GM06990 (cell line): ENCODE results near the gene KIZ.

Experiments
- DNase-seq: peaks from one replicate; pipeline ENCODE4 v3.0.0-alpha.2; 2011; ENCODE audit not compliant: insufficient read length; ENCODE audit errors: extremely low read depth
- H3K27me3 ChIP-seq: replicated peaks from 2 replicates; pipeline ENCODE4 v1.6.0; 2011; ENCODE audit warnings: low read length; ENCODE audit not compliant: control insufficient read depth, insufficient read depth
- H3K36me3 ChIP-seq: 2 replicates; pipeline ENCODE4 v1.5.1; 2011; ENCODE audit warnings: low read length; ENCODE audit not compliant: control insufficient read depth, insufficient read depth
- H3K4me3 ChIP-seq: replicated peaks from 2 replicates; pipeline ENCODE4 v1.5.1; 2011; ENCODE audit warnings: low read depth, mild to moderate bottlenecking, control low read depth, low read length
- TF ChIP-seq, protein P1 (sequence below): IDR thresholded peaks from 2 replicates; pipeline ENCODE4 v1.5.1; 2011; ENCODE audit warnings: low read length, control low read depth, mild to moderate bottlenecking, inconsistent platforms; ENCODE audit not compliant: insufficient read depth, poor library complexity, severe bottlenecking

The KIZ gene

DNA sequence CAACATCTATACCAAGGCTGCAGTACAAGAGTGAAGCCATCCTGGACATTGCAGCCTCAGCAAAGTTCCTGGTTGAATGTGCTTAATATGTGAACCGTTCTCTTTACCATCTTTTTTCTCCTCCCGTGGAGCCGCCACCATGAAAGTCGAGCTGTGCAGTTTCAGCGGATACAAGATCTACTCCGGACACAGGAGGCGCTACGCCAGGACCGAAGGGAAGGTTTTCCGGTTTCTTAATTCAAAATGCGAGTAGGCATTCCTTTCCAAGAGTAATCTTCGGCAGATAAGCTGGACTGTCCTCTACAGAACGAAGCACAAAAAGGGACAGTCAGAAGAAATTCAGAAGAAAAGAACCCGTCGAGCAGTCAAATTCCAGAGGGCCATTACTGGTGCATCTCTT is 11.3 kb upstream of the KIZ start:
- no peaks in the 10 kb centered on the region; the same call in 1 of the 2 replicates for H3K27me3 ChIP-seq
- no peak for DNase-seq
- H3K36me3 ChIP-seq = no peaks in the 10 kb centered on the region
- TF ChIP-seq, protein P1, sequence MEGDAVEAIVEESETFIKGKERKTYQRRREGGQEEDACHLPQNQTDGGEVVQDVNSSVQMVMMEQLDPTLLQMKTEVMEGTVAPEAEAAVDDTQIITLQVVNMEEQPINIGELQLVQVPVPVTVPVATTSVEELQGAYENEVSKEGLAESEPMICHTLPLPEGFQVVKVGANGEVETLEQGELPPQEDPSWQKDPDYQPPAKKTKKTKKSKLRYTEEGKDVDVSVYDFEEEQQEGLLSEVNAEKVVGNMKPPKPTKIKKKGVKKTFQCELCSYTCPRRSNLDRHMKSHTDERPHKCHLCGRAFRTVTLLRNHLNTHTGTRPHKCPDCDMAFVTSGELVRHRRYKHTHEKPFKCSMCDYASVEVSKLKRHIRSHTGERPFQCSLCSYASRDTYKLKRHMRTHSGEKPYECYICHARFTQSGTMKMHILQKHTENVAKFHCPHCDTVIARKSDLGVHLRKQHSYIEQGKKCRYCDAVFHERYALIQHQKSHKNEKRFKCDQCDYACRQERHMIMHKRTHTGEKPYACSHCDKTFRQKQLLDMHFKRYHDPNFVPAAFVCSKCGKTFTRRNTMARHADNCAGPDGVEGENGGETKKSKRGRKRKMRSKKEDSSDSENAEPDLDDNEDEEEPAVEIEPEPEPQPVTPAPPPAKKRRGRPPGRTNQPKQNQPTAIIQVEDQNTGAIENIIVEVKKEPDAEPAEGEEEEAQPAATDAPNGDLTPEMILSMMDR = no peak
- no peak overlapping the region for H3K4me3 ChIP-seq

DNA sequence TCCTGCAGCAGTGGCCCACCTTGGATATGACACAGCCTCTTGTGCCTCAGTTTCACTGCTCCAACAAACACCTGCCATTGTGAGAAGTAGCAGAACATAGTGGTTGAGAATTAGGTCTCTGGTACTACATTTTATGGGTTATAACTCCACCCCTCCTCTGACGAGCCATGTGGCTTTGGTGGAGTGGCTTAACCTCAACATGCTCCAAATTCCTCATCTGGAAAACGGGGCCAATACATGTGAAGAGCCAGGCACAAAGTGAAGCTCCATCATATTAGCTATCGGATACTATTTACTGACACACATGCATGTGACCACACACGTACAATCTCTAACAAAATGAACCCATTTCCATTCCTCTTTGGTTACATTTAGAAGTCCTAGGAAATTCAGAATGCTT is 8.4 kb upstream of the KIZ start:
- TF ChIP-seq, protein P1 = no peak
- Histone ChIP-seq H3K36me3 (no peaks in the 10 kb centered on the region), H3K4me3 (no peak overlapping the region), H3K27me3 (no peaks in the 10 kb centered on the region; the same call in 1 of the 2 replicates)
- DNase-seq = no peak

DNA sequence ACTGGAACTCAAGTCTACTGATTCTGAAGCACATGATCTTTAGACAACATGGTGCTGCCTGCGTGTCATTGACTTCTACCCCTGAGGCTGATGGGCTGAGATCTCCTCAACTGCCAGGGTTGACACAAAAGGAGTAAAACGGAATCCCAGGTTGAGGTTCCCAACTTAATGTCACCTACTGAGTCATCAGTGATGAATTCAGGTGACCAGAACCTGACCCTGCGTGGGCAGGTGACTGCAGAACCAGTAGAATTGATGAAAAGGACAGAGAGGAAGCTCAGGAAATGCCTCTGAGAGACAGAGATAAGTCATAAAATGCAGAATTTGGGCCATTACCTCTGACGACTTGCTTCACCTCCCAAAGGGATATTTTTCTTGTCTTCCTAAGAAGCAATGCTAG is 7.7 kb upstream of the KIZ start:
- no peak for DNase-seq
- no peak overlapping the region for H3K4me3 ChIP-seq
- H3K36me3 ChIP-seq = no peaks in the 10 kb centered on the region
- no peaks in the 10 kb centered on the region; the same call in 1 of the 2 replicates for H3K27me3 ChIP-seq
- TF ChIP-seq, protein P1 = no peak

DNA sequence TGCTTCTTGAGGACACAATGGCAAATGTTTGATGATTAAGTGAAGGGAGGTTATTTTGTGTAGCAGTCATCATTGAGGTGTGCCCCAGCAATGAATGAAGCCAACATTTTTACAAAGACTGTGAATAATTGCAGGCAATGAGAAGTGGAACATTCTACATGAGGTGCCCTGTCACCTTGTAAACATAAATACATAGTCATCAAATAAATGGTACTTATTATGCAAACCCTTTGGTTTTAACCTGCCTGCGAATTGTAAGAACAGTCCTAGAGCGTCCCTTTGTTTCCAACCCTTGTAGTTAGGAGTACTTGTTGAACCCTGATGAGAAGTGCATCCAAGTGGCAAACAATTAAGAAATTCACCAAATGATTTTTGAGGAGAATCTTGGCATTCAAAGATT is 7.1 kb upstream of the KIZ start:
- no peak for DNase-seq
- Histone ChIP-seq H3K4me3 (no peak overlapping the region), H3K27me3 (no peaks in the 10 kb centered on the region; the same call in 1 of the 2 replicates), H3K36me3 (no peaks in the 10 kb centered on the region)
- TF ChIP-seq, protein P1 = no peak

DNA sequence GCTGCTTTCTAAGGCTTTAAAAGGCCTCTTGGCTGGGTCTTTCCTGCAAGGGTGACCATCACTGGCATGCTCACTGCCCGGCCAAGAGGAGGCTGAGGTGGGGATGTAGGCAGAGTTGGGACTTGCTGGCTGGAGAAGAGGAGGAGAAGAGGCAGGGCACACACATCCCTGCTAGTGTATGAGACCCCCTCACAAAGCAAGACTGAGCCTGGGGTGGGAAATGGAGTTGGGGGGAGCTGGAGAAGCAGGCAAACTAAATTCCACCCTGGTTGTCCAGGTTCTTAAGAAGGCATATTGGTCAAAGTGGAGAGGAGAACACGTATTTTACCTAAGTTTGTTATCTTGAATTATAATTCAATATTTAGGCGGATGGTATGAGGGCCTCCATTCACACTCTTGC is 1.7 kb upstream of the KIZ start:
- no peak for DNase-seq
- Histone ChIP-seq H3K36me3 (no peaks in the 10 kb centered on the region), H3K4me3 (no peak overlapping the region), H3K27me3 (no peaks in the 10 kb centered on the region)
- TF ChIP-seq, protein P1 = no peak
